GM21786 (cell line): ENCODE measurements around the gene TRMT13.

Experiments used
- ATAC-seq: cut with Tn5 transposase; IDR thresholded peaks from one replicate; pipeline ENCODE4 v1.9.1; 2021; ENCODE audit not compliant: unreplicated experiment

Gene TRMT13, protein sequence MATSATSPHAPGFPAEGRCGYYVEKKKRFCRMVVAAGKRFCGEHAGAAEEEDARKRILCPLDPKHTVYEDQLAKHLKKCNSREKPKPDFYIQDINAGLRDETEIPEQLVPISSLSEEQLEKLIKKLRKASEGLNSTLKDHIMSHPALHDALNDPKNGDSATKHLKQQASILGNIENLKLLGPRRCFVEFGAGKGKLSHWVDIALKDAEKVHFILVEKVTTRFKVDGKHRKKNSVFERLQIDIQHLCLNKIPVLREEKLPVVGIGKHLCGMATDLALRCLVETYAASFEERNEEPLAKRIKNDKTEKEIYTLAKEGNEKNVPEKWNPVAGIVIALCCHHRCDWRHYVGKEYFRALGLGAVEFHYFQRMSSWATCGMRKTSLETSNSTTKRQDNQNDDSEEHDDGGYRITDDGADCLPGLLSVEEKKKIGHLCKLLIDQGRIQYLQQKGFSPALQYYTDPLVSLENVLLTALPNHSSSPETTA

DNA sequence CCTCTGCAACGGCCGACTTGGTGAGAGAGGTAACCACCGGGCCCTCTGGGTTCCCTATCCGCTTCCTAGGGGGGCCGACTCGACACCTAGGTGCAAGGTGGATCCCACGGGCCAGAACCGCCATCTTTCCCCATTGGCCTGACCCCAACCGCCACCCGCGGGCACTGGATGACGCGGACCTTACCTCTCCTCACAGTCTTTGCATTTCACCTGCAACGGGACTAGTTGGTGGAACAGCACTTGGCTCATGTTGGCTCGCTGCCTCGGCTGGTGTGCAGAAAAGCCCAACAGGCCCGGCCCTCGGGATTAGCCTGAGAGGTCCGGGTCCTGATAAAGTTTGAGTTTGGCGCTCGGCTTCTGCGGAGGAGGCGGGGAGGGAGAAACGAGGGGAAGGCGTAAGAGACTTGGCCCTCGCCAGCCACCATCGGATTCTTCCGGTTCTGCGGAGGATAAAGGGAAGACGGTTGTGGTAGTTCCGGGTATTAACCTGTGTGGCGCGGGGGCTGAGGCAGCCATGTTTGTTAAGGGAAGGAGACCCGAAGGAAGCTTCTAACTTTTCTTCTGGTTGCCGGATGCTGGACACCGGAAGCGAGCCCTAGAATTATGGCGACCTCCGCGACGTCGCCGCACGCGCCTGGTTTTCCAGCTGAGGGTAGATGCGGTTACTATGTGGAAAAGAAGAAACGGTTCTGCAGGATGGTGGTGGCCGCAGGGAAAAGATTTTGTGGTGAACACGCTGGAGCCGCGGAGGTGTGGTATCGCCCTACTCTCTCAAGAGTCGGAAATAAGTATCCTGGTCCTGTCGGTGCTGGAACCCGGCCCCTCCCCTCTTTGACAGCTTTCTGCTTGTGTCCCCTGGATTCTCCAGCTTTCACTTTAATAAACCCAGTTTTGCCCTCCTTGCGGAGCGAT lies at the start of gene TRMT13, which contains the start of gene SASS6:
Gene TRMT13 (plus strand): TSS at position 598 of the 912 bp plus-strand sequence. CDS start 6 bp downstream, at position 604.
Gene SASS6 (minus strand): TSS at position 365 of the 912 bp plus-strand sequence. CDS start 116 bp downstream, at position 249.
- ATAC-seq: peak; percentile 86

DNA sequence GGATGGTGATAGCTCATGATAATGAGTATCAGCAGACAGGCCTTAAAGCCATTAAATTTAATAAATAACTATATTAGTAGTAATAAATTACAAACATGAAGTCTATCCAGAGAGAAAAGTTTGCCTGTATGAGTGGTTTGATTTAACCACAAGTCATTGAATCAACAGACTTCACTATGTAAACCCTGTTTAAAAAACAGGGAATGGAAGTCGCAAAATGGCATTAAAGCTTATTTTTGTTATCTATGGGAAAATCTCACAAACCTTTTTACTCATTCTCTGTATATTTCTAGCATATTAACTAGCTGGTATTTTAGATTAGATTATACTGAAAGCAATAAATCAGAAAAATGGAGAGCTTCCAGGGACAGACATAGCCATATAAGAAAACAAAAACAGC lies 45.6 kb upstream of the TRMT13 start:
- no peak for ATAC-seq

DNA sequence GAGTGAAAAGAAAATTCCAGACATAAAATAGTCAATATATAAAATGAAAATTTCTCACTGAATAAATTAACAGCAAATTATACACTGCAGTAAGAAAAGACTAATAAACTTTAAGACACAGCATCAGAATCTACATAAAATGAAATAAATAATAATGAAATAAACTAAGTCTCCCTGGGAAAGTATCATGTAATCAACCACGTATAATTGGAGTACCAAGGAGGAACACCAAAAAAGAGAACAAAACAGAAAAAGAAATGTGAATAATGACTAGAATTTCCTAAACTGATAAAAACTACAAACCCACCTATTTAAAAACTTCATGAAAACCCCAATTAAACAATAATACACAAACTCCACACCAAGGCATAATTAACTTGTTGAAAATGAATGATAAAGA lies 43.9 kb upstream of the TRMT13 start:
- ATAC-seq: no peak

DNA sequence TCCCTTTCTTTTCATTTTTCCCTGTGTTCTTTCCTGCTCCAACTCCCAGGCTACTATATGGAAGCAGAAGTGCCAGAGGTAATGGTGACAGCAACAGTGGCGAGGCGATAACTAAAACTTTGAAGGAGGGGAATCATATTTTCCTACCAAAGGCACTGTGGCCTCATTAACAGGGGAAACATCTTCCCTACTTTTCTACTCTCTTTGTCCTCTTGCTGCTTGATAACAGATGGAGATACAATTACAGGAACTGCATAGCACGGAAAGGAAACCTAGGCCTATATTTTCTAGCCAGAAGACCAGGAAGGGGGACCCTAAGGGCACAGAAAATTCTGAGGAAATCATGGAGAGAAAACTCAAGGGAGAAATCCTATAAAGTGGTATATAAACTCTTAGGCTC lies 42.5 kb upstream of the TRMT13 start:
- no peak for ATAC-seq

DNA sequence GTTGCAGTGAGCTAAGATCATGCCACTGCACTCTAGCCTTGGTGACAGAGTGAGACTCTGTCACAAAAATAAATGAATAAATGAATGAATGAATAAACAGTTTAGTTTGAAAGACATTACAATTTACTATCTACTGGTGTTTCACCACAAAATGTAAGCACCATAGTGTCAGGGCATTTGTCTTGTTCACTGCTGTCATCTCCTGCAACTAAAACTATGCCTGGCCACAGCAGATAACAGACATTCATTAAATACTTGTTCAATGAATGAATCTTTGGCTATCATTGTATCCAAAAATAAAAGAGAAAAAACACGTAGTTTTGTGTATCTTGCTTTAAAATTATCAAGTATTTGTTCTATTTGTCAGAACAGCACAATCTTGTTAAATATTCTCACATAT lies 32.8 kb upstream of the TRMT13 start:
- no peak for ATAC-seq

DNA sequence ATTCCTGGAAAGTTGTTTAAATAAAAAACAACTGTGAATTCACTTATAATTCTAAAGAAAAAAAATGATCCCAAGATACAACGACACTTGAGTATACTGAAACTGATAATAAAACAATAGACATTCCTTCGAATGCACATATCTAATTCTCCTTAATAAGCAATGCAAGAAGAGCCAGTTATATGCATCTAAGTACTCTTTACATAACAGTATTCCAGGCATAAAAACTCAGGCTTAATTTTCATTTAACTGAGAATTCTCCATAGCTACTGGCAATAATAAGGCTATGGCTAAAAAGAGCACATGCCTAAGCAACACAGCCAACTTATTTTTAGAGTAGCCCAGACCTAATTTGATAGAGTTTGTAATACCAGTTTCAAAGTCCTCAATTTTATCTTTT lies 31.4 kb upstream of the TRMT13 start:
- no peak for ATAC-seq

DNA sequence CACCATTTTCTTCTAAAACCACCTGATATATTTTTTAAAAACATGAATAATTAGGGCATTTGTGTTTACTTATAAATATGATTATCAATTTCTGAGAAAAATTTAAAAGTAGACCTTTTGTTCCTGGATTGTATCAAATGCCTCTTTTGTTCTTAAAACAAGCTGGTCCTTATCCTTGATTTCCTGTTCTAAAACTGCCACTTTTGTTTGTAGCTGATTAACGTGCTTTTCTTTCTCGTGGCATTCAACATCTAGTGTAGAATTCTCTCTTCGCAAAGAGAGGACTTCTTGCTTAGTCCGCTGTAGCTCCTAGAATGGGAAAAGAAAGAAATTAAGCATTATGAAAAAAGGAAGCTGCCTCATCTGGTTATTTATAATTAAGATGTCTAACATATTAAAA lies 25.3 kb upstream of the TRMT13 start:
- ATAC-seq: no peak

DNA sequence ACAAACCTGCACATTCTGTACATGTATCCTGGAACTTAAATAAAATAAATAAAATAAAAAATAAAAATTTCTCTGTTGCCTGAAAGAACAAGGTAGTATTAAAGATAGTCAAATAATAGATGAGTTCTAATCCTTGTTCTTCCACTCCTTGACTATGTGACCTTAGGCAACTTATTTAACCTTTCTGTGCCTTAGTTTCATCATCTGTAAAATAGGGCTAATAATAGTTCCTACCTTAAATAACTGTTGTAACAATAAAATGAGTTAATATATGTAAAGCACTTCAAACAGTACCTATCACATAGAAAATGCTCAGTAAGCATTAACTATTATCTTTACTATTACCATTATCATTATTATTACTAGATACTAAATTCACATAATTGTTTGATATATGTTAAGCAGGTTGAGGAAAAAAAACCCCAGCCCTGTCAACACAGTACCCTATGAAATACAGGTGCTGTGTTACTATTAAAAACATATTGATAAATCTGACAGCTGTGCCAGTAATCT lies 23.4 kb upstream of the TRMT13 start:
- no peak for ATAC-seq

DNA sequence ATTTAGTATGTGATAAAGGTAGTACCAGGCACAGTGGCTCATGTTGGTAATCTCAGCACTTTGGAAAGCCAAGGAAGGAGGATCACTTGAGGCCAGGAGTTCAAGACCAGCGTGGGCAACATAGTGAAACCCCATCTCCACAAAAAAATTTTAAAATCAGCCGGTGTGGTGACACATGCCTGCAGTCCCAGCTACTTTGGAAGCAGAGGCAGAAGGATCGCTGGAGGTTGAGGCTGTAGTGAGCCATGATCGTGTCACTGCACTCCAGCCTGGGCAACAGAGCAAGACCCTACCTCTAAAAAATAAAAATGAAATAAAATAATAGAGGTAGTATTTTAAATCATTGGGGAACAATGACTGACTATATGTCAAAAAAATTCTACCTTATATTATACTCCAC lies 17.4 kb upstream of the TRMT13 start:
- no peak for ATAC-seq

DNA sequence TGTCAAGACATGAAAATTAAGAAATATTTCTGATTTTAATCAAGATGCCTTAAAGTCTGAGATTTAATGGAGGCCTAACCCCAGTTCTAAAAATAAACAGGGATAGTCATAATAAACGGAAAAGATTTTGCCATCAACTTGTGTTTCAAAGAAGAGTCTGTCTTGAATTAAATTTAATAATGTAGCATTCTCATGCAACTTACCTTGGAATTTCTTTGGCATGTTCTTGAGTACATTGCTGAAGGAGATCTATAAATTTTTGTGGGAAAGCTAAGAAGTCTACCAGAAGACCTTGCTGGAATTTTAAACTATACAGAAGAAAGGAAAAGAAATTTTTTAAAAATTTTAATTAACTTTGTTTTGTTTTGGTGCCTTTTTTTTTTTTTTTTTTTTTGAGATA lies 10.8 kb upstream of the TRMT13 start:
- no peak for ATAC-seq

DNA sequence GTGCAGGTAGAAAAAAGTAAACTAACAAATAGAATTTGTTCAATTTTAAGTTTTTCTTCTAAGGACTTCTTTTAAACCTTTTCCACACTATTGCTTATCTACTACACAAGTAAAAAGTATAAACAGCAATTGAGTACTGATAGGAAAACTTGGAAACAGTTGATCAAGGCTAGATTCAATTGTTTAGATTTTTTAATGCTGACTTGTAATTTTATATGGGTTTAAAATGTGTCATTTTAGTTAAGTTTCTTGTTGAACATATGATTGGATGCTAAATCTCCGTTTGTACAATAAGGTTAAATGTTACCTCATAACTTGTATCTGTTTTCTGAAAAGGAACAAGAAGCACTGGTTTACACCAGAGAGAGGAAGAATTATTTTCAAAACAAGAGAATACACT lies 5.7 kb upstream of the TRMT13 start:
- ATAC-seq: no peak

DNA sequence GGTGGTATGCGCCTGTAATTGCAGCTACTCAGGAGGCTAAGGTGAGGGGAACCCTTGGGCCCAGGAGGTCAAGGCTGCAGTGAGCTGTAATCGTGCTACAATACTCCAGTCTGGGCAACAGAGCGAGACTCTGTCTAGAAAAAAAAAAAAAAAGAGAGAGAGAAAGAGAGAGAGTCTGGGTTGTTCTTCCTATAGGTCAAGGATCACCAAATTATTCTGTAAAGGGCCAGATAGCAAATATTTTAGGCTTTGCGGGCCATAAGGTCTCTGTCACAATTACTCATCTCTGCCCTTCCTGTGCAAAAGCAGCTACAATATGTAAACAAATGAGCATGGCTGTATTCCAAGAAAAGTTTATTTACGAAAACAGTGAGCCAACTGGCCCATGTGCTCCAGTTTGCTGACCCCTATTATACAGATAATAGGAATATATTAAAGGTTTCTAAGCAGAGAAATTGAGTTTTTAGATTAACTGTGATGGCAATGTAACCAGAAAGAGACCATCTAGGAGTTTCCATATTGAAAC lies 2.3 kb upstream of the TRMT13 start:
- ATAC-seq: no peak

DNA sequence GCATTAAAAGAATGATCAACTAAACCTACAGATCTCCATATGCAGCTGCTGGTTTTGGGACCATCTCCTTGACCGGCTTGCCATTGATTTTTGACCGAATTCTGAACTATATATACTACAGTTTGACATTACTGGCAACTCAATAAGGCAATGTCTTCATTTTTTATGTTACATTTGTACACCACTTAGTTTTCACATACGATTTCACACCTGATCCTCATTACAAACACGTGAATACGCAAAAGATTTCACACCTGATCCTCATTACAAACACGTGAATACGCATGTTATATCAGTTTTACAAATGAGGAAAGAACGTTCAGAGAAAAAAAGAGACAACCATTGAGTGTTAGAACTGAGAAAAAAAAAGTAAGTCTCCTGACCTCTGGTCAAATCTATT lies 1.3 kb upstream of the TRMT13 start:
- ATAC-seq: no peak

DNA sequence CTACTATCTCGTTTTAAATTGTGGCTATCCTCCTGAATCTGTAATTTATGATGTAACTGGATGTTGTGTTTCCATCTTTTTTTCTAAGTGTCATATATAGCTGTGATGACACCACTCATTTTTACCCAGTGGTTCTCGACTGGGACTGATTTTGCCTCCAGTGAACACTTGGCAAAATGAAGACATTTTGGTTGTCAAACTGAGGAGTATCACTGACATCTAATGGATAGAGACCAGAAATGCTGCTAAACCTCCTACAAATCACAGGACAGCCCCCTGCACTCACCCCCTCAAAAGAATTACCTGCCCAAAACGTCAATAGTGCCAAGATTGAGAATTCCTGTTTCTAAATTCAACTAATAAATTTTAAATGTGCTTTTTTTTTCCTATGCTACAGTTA lies 1.9 kb downstream of the TRMT13 start:
- ATAC-seq: no peak

DNA sequence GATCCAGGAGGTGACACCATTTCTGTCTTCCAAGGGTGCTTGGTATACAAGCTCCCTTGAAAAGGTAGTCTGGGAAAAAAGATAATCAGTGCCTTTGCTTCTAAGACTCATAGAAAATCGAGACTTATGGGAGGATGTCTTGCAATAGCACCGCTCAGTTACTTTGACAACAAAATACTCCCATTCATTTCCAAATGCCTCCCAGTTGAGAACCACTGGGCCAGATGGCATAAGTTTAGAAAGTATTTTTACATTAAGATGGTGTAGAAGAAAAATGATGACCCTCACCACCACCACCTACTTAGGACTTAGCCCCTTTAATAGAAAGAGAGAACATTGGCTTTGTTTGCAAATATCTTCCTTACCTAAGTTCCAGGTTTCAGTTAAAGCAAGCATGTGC lies 4.6 kb downstream of the TRMT13 start:
- no peak for ATAC-seq

DNA sequence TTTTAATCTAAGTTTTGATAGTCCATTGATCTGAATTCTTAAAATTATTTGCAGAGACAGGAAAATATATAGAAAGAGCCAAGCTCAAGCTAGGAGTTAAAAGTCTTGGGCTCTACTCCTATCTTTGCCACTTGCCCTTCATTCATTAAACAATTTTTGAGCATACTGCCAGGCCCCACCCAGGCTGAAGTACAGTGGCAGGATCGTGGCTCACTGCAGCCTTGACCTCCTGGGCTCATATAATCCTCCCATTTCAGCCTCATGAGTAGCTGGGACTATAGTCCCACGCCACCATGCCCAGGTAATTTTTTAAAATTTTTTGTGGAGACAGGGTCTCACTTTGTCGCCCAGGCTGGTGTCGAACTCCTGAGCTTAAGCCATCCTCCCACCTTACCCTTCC lies 8.2 kb downstream of the TRMT13 start:
- ATAC-seq: no peak

DNA sequence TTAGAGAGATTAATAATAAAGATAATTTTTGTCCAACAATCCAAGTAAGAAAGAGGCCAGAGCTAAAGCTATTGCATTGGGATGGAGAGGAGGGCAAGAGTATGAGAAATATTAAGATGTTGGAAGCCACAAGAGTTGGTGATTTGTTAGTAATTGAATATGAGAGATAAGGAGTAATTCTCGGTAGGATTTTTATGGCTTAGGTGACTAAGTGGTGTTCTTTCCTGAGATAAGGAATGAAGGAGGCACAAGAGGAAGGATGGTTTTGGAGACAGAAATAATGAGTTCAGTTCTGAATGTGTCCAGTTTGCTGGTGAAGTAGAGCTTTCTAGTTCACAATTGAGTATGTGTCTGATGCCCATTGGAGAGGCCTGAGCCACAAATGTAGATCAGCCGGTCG lies 9.4 kb downstream of the TRMT13 start:
- ATAC-seq: no peak

DNA sequence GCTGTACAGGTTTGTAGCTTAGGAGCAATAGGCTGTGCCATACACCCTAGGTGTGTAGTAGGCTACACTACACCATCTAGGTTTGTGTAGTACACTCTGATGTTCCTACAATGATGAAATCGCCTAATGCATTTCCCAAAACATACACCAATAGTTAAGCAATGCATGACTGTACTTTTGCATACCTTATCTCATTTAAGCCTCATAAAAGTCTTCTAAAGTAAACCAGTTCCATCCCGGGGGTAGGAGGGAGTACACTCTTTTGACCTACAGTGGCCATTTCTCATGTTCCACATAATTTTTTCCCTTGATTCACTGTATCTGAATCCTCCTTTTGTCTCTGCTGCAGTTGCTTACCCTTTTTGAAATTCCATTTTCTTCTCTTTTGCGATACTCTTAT lies 12.2 kb downstream of the TRMT13 start:
- ATAC-seq: no peak

DNA sequence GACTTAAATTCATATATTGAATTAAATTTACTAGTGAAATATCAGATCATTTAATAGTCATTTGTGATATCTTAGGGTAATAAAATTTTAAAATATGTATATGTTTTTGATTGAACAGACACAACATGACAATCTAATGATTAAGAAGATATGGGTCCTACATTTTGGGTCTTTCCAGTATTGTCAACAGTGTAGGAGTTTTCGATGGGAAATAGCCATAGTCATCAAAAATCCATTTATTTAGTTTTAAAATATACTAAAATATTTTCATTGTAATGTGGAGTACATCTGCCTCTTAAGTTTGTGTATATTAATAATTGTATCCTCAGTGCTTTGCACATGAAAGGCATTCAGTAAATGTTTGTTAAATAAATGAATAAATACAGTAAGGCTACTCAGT lies 14.0 kb downstream of the TRMT13 start:
- ATAC-seq: no peak

DNA sequence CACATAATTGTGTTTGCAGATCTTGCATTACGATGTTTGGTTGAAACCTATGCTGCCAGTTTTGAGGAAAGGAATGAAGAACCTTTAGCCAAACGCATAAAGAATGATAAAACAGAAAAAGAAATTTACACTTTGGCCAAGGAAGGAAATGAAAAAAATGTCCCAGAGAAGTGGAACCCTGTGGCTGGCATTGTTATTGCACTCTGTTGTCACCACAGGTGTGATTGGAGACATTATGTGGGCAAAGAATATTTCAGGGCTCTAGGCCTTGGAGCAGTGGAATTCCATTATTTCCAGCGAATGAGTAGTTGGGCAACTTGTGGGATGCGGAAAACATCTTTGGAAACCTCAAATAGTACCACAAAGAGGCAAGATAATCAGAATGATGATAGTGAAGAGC lies 14.9 kb downstream of the TRMT13 start:
- no peak for ATAC-seq

DNA sequence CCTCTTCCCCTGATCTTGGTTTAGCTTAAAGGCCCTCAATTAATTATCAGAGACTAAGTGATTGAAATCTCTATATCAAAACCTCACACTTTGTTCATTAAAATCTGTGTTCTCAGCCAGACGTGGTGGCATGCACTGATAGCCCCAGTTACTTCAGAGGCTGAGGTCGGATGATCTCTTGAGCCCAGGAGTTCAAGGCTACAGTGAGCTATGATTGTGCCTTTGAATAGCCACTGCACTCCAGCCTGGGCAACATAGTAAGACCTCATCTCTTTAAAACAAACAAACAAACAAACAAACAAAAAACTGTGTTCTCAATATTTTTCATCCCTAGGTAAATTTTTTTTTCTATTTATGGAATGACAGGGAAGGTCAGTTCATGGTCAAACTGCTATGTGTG lies 18.7 kb downstream of the TRMT13 start:
- no peak for ATAC-seq
